Keratinocyte (primary cell): ENCODE data around the gene STK40. TPM values are rescaled to one million over a fixed set of nuclear protein-coding genes. Genes with fewer than 3 reads are reported as not detected.

Experiments
- DNase-seq: peaks from one replicate; pipeline ENCODE4 v3.0.0-alpha.2; 2011; ENCODE audit warnings: low read depth, missing footprints, low spot score
- FAIRE-seq: peaks from 2 replicates; lab custom pipeline; 2011; peaks lifted over from hg19 to GRCh38; lab: Jason Lieb, UNC
- H2AFZ ChIP-seq: 2 replicates; pipeline ENCODE4 v1.6.0; 2012; ENCODE audit warnings: low read length, control low read depth, inconsistent platforms; ENCODE audit not compliant: control insufficient read depth
- H3K27ac ChIP-seq: 2 replicates; pipeline ENCODE4 v1.5.1; 2011; ENCODE audit warnings: low read length; ENCODE audit not compliant: control insufficient read depth, insufficient read depth
- H3K27me3 ChIP-seq: 3 replicates; pipeline ENCODE4 v1.6.0; 2011; ENCODE audit warnings: low read length; ENCODE audit not compliant: control insufficient read depth, insufficient read depth; ENCODE audit errors: extremely low read depth
- H3K36me3 ChIP-seq, 2 experiments: 2 replicates in 1 of 2; 3 replicates in 1 of 2; pipeline ENCODE4 v1.5.1; 2011; ENCODE audit warnings: low read length in 2 of 2, mild to moderate bottlenecking in 1 of 2; ENCODE audit not compliant: control insufficient read depth in 2 of 2, insufficient read depth in 2 of 2; ENCODE audit errors: extremely low read depth in 1 of 2
- H3K4me1 ChIP-seq: 3 replicates; pipeline ENCODE4 v1.5.1; 2011; ENCODE audit warnings: low read length; ENCODE audit not compliant: control insufficient read depth, insufficient read depth; ENCODE audit errors: extremely low read depth
- H3K4me2 ChIP-seq: 3 replicates; pipeline ENCODE4 v1.6.0; 2011; ENCODE audit warnings: low read depth, low read length; ENCODE audit not compliant: control insufficient read depth, insufficient read depth; ENCODE audit errors: extremely low read depth
- H3K4me3 ChIP-seq, 3 experiments: fragments of 200-600 bp in 1 of 3; sonication (generic) in 1 of 3; 2 replicates in 2 of 3; 3 replicates in 1 of 3; pipeline ENCODE4 v1.5.1; 2011 to 2016; ENCODE audit warnings: low read length in 3 of 3, mild to moderate bottlenecking in 3 of 3, control low read depth in 2 of 3, inconsistent platforms in 1 of 3, low read depth in 1 of 3, mixed read lengths in 1 of 3, mixed run types in 1 of 3, moderate library complexity in 1 of 3; ENCODE audit not compliant: control insufficient read depth in 2 of 3, insufficient read depth in 2 of 3; ENCODE audit errors: extremely low read depth in 1 of 3
- H3K79me2 ChIP-seq: 2 replicates; pipeline ENCODE4 v1.6.0; 2012; ENCODE audit warnings: low read length; ENCODE audit not compliant: control insufficient read depth, insufficient read depth
- H3K9ac ChIP-seq: 3 replicates; pipeline ENCODE4 v1.6.0; 2011; ENCODE audit warnings: low read length; ENCODE audit not compliant: control insufficient read depth, insufficient read depth; ENCODE audit errors: extremely low read depth
- H3K9me1 ChIP-seq: 3 replicates; pipeline ENCODE4 v1.6.0; 2011; ENCODE audit warnings: low read length; ENCODE audit not compliant: control insufficient read depth, insufficient read depth; ENCODE audit errors: extremely low read depth
- H3K9me3 ChIP-seq: 2 replicates; pipeline ENCODE4 v1.5.1; 2012; ENCODE audit warnings: low read depth, low read length; ENCODE audit not compliant: control insufficient read depth
- H4K20me1 ChIP-seq: 3 replicates; pipeline ENCODE4 v1.6.0; 2011; ENCODE audit warnings: low read length; ENCODE audit not compliant: control insufficient read depth, insufficient read depth; ENCODE audit errors: extremely low read depth
- EZH2 ChIP-seq: IDR thresholded peaks from one replicate; pipeline ENCODE4 v1.6.1; 2012; ENCODE audit warnings: inconsistent platforms, mild to moderate bottlenecking, low read length, moderate library complexity
- dilution Hi-C: fragments of 300-500 bp; cut with MboI; formaldehyde crosslinking; loops from one replicate; pipeline ENCODE4 v1.7.0; 2020; ENCODE audit warnings: low sequenced_read_pairs; ENCODE audit not compliant: extremely low pct_ligation_motif_present
- polyA plus RNA-seq, 5 experiments: library from polyadenylated mRNA; depleted of rRNA in 3 of 5; stranded (reverse) in 3 of 5; stranded (forward) in 1 of 5; unstranded in 1 of 5; fragments of >200 nt; gene quantifications; 1 replicate in 1 of 5; 2 replicates in 3 of 5; 3 replicates in 1 of 5; pipeline versions ENCODE4 v1.2.1 to v1.2.3, GENCODE V29; 2011 to 2012; ENCODE audit warnings: missing spikeins in 2 of 5, low read depth in 1 of 5, low replicate concordance in 1 of 5
- TF ChIP-seq, protein P1 (sequence below), 3 experiments: IDR thresholded peaks in 1 of 3; conservative IDR thresholded peaks in 1 of 3; optimal IDR thresholded peaks in 1 of 3; 2 replicates in 2 of 3; 3 replicates in 1 of 3; pipeline versions ENCODE3 to v1.5.1; 2011; ENCODE audit warnings: low read length in 3 of 3, mild to moderate bottlenecking in 3 of 3, moderate library complexity in 2 of 3, control low read depth in 1 of 3, inconsistent platforms in 1 of 3; ENCODE audit not compliant: insufficient read depth in 2 of 3; ENCODE audit errors: extremely low read depth in 1 of 3

STK40 gene
- polyA plus RNA-seq, 1 donor (not counting 4 experiments of a cell fraction or from before 2014, with no cell fraction given) = 10.4 TPM

DNA sequence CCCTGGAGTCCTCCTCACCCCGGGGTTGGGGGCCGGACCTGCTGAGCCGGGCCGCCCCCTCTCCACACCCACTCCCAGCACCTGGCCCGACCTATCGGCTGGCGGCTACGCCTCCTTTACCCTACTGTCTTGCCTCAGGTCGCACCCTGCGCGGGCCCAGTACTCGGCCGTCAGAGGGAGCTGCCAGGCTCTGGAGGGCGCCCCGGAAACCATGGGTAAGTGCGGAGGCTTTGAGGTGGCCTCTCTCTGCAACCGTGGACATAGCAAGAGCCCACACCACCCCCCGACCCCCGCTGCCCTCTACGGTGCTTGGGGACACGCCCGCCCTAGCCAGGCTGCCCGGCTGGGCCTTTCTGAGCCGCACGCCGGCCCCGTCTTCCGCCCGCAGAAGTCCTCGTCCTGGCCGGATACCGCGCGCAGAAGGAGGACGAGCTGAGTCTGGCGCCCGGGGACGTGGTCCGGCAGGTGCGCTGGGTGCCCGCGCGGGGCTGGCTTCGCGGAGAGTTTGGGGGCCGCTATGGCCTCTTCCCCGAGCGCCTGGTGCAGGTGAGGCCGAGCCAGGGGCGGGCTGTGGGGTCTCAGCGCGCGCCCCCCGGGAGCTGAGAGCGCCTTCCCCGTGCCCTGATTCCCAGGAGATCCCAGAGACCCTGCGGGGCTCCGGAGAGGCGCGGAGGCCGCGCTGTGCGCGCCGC, 79.4 kb downstream of the STK40 start, which contains the start of gene SH3D21:
SH3D21 (plus strand) TSS at position 159 of the 692 bp plus-strand sequence; CDS start at position 212, 53 bp downstream.
- H3K27me3 ChIP-seq = no peaks in the 10 kb centered on the region
- H3K27ac ChIP-seq = peak within 1 kb of the TSS; percentile 89
- H3K4me3 ChIP-seq = peak within 1 kb of the TSS; percentile 58 to 86 (median 81)
- peak within 1 kb of the TSS; percentile 74 for H2AFZ ChIP-seq
- peaks cover 21% of the 10 kb centered on the region for H3K4me1 ChIP-seq
- dilution Hi-C loops = no loop called here
- peak within 1 kb of the TSS; percentile 81 for H3K9ac ChIP-seq
- H4K20me1 ChIP-seq = no peaks in the 10 kb centered on the region
- peak within 1 kb of the TSS; percentile 88 for H3K4me2 ChIP-seq
- no peaks in the 10 kb centered on the region for H3K9me1 ChIP-seq
- no peaks in the 10 kb centered on the region for H3K9me3 ChIP-seq
- H3K36me3 ChIP-seq = peaks cover 18 to 37% of the 10 kb centered on the region in 2 experiments
- DNase-seq (peak; percentile 41), FAIRE-seq (no peak)
- no peak for TF ChIP-seq EZH2
- TF ChIP-seq, protein P1, sequence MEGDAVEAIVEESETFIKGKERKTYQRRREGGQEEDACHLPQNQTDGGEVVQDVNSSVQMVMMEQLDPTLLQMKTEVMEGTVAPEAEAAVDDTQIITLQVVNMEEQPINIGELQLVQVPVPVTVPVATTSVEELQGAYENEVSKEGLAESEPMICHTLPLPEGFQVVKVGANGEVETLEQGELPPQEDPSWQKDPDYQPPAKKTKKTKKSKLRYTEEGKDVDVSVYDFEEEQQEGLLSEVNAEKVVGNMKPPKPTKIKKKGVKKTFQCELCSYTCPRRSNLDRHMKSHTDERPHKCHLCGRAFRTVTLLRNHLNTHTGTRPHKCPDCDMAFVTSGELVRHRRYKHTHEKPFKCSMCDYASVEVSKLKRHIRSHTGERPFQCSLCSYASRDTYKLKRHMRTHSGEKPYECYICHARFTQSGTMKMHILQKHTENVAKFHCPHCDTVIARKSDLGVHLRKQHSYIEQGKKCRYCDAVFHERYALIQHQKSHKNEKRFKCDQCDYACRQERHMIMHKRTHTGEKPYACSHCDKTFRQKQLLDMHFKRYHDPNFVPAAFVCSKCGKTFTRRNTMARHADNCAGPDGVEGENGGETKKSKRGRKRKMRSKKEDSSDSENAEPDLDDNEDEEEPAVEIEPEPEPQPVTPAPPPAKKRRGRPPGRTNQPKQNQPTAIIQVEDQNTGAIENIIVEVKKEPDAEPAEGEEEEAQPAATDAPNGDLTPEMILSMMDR (optimal IDR thresholded peaks at IDR 0.05 in 1 of 3, IDR thresholded peaks at IDR 0.05 in 1 of 3, conservative IDR thresholded peaks at IDR 0.05 in 1 of 3; ENCODE audit: extremely low read depth in 1 of 3, insufficient read depth in 2 of 3, low read length in 3 of 3) = peak; percentile 10 to 29 (median 22)
- peaks cover 10% of the 10 kb centered on the region for H3K79me2 ChIP-seq

DNA sequence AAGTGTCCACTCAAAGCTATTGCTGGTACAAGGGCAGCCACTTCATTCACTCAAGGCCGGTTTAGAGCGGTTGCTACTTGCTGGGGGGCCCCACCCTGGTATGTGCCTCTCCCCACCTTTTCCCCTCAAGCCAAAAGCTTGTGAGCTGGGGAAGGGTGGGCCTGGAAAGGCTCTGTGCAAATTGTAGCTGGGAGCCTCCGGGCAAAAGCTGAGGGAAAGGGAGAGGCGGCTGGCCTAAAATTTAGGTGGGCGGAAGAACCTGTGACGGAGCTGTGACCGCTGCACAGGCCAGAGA, 79.9 kb downstream of the STK40 start:
- Histone ChIP-seq H2AFZ (no peak overlapping the region), H3K79me2 (peaks cover 10% of the 10 kb centered on the region), H3K27me3 (no peaks in the 10 kb centered on the region), H3K9me1 (no peaks in the 10 kb centered on the region), H3K4me1 (peaks cover 25% of the 10 kb centered on the region), H3K27ac (peak overlapping the region; percentile 89), H4K20me1 (no peaks in the 10 kb centered on the region), H3K36me3 (peaks cover 22 to 42% of the 10 kb centered on the region in 2 experiments), H3K4me2 (peak overlapping the region; percentile 88), H3K9me3 (no peaks in the 10 kb centered on the region), H3K4me3 (peak overlapping the region; percentile 58 to 86 (median 81)), H3K9ac (peak overlapping the region; percentile 81)
- no peak for DNase-seq
- dilution Hi-C loops = no loop called here
- TF ChIP-seq, protein P1 (optimal IDR thresholded peaks at IDR 0.05 in 1 of 3, IDR thresholded peaks at IDR 0.05 in 1 of 3, conservative IDR thresholded peaks at IDR 0.05 in 1 of 3; ENCODE audit: extremely low read depth in 1 of 3, insufficient read depth in 2 of 3, low read length in 3 of 3) = no peak
- TF ChIP-seq EZH2 = no peak
- peak; percentile 39 for FAIRE-seq
